Rectal smooth muscle tissue (tissue), 1 donor: ENCODE data around the gene GUCY2F.

Experiments
- H3K27ac ChIP-seq: one replicate; pipeline ENCODE4 v1.7.0; 2013; ENCODE audit warnings: low read depth, low read length, inconsistent platforms
- H3K27me3 ChIP-seq: one replicate; pipeline ENCODE4 v1.7.0; 2013; ENCODE audit warnings: low read length; ENCODE audit not compliant: control insufficient read depth, insufficient read depth
- H3K36me3 ChIP-seq: one replicate; pipeline ENCODE4 v1.7.0; 2013; ENCODE audit warnings: low read length; ENCODE audit not compliant: control insufficient read depth, insufficient read depth
- H3K4me1 ChIP-seq: one replicate; pipeline ENCODE4 v1.7.0; 2013; ENCODE audit warnings: low read length; ENCODE audit not compliant: control insufficient read depth, insufficient read depth
- H3K4me3 ChIP-seq: one replicate; pipeline ENCODE4 v1.7.0; 2013; ENCODE audit warnings: low read length
- H3K9ac ChIP-seq: one replicate; pipeline ENCODE4 v1.7.0; 2013; ENCODE audit warnings: low read length

GUCY2F gene

DNA sequence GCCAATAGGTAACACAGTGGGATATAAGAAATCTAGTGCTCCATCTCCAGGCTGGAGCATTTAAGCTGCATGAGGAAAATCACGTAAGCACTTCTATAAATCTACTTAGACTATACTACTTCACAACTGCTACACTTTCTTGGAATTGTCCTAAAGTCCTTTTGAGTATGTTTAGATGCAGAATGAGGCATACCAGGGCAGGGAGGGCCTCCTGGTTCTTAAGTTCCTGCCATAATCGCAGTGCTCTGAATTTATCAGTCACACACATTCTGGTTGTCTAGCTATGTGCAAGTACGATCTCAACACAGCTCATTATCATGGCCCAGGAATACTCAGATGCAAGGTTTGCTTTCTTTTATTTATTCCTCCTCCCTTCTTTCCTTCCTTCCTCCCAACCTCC is 130.3 kb downstream of the GUCY2F start:
- Histone ChIP-seq H3K9ac (no peak overlapping the region), H3K27ac (no peak overlapping the region), H3K27me3 (no peaks in the 10 kb centered on the region), H3K36me3 (no peaks in the 10 kb centered on the region), H3K4me1 (no peaks in the 10 kb centered on the region), H3K4me3 (no peak overlapping the region)

DNA sequence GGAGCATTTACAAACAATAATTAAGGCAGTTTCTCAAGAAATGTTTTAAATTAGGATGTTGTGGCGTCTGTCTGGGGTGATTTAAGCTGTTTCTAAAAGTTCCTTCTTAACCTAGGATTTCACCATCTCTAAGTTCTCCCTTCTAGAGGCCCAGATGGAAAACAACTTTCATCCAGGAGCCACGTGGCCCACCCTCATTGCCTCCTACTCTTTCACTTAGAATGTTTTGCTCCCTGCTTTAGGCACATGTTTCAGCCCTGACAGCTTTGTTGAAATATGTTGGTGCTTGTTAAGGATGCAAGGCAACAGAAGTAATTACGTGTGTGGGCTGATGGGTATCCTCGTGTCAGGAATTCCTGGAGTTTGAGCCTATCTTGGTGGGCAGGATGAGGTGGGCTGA is 131.3 kb downstream of the GUCY2F start:
- Histone ChIP-seq H3K9ac (no peak overlapping the region), H3K27me3 (no peaks in the 10 kb centered on the region), H3K4me3 (no peak overlapping the region), H3K4me1 (no peaks in the 10 kb centered on the region), H3K27ac (no peak overlapping the region), H3K36me3 (no peaks in the 10 kb centered on the region)

GRCh38 chrX:109350051-109350450 is 131.8 kb downstream of the GUCY2F start:
- no peak overlapping the region for H3K9ac ChIP-seq
- H3K36me3 ChIP-seq = no peaks in the 10 kb centered on the region
- no peak overlapping the region for H3K4me3 ChIP-seq
- no peaks in the 10 kb centered on the region for H3K4me1 ChIP-seq
- H3K27me3 ChIP-seq = no peaks in the 10 kb centered on the region
- H3K27ac ChIP-seq = no peak overlapping the region

GRCh38 chrX:109347632-109348031 is 134.3 kb downstream of the GUCY2F start:
- no peaks in the 10 kb centered on the region for H3K4me1 ChIP-seq
- no peaks in the 10 kb centered on the region for H3K27me3 ChIP-seq
- no peak overlapping the region for H3K27ac ChIP-seq
- H3K9ac ChIP-seq = no peak overlapping the region
- H3K4me3 ChIP-seq = no peak overlapping the region
- no peaks in the 10 kb centered on the region for H3K36me3 ChIP-seq

DNA sequence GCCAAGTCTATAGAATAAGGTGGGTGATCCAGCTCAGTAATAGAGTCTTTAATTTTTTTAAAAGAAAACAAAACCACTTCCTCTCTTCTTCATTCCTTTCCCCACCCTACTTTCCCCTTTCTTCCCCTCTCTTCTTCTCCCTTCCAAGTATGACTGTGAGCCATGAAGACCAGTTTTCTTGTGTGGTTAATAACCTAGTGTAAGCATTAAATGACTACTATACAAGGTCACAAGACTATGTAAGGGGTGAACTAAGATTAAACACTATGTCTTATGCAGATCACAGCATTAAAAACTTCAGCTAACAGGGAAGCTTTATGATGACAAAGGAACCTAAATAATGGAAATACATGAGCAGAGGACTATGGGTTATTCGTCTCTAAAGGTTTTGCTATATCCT is 135.4 kb downstream of the GUCY2F start:
- no peaks in the 10 kb centered on the region for H3K36me3 ChIP-seq
- no peak overlapping the region for H3K4me3 ChIP-seq
- no peak overlapping the region for H3K9ac ChIP-seq
- H3K27ac ChIP-seq = no peak overlapping the region
- no peaks in the 10 kb centered on the region for H3K4me1 ChIP-seq
- H3K27me3 ChIP-seq = no peaks in the 10 kb centered on the region

GRCh38 chrX:109345856-109346255 is 136.0 kb downstream of the GUCY2F start:
- H3K27me3 ChIP-seq = no peaks in the 10 kb centered on the region
- no peaks in the 10 kb centered on the region for H3K4me1 ChIP-seq
- H3K36me3 ChIP-seq = no peaks in the 10 kb centered on the region
- H3K27ac ChIP-seq = no peak overlapping the region
- no peak overlapping the region for H3K4me3 ChIP-seq
- H3K9ac ChIP-seq = no peak overlapping the region

DNA sequence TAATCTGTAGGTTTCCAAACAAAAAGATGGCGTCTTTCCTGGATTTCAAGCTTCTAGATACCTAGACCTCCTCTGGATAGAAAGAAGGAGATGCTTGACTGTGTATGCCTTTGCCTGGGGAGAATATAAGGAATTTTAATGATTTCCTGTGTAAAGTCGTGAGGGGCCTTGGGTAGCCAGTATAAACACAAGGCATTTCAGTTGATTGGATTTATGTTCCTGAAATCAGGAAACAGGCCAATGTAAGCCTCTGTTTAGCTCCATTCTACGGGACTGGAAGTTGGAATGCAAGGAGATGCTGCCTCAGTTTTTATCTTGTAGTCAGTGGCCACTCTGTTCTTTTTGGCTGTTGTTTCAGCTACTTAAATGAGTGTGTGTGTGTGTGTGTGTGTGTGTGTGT is 137.2 kb downstream of the GUCY2F start:
- Histone ChIP-seq H3K4me1 (no peaks in the 10 kb centered on the region), H3K27me3 (no peaks in the 10 kb centered on the region), H3K9ac (no peak overlapping the region), H3K36me3 (no peaks in the 10 kb centered on the region), H3K4me3 (no peak overlapping the region), H3K27ac (no peak overlapping the region)

GRCh38 chrX:109344101-109344500 is 137.8 kb downstream of the GUCY2F start:
- Histone ChIP-seq H3K4me1 (no peaks in the 10 kb centered on the region), H3K4me3 (no peak overlapping the region), H3K27ac (no peak overlapping the region), H3K9ac (no peak overlapping the region), H3K27me3 (no peaks in the 10 kb centered on the region), H3K36me3 (no peaks in the 10 kb centered on the region)

DNA sequence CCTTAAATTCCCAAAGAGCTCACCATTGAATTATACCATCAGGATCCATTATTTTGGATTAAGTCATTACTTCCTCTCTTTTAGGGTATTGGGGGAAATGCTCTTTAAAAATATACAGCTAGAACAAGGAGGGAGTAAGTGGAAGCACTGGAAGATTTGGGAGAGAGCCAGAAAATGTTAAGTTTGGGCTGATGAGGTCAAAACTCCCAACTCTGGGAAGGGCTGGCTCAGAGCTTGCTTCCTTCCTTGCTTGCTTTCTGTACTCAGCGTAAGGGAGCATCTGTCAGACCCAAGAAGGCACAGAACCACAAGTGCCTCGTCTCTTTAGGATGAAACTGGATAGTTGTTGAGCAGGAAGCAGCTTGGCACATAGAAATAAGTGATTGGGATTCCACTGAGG is 138.2 kb downstream of the GUCY2F start:
- H3K4me1 ChIP-seq = no peaks in the 10 kb centered on the region
- no peaks in the 10 kb centered on the region for H3K27me3 ChIP-seq
- no peaks in the 10 kb centered on the region for H3K36me3 ChIP-seq
- no peak overlapping the region for H3K27ac ChIP-seq
- H3K4me3 ChIP-seq = no peak overlapping the region
- no peak overlapping the region for H3K9ac ChIP-seq

DNA sequence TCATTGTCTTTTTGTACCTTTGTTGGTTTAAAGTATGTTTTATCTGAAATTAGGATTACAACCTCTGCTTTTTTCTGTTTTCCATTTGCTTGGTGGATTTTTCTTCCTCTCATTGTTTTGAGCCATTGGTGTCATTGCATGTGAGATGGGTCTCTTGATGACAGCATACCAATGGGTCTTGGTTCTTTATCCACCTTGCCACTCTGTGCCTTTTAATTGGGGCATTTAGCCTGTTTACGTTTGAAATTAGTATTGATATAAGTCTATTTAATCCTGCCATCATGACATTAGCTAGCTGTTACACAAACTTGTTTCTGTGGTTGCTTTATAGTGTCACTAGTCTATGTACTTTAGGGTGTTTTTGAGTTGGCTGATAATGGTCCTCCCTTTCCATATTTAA is 145.7 kb downstream of the GUCY2F start:
- no peak overlapping the region for H3K27ac ChIP-seq
- H3K27me3 ChIP-seq = no peaks in the 10 kb centered on the region
- no peaks in the 10 kb centered on the region for H3K4me1 ChIP-seq
- H3K36me3 ChIP-seq = no peaks in the 10 kb centered on the region
- no peak overlapping the region for H3K9ac ChIP-seq
- no peak overlapping the region for H3K4me3 ChIP-seq

DNA sequence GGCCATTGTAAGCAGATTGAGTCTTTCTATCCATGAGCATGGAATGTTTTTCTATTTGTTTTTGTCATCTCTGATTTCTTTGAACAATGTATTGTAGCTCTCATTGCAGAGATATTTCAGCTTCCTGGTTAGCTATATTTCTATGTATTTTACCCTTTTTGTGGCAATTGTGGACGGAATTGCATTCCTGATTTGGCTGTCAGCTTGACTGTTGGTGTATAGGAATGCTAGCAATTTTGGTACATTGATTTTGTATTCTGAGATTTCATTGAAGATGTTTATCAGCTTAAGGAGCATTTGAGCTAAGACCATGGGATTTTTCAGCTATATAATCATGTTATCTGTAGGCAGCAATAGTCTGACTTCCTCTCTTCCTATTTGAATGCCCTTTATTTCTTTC is 154.6 kb downstream of the GUCY2F start:
- no peaks in the 10 kb centered on the region for H3K4me1 ChIP-seq
- no peak overlapping the region for H3K4me3 ChIP-seq
- H3K9ac ChIP-seq = no peak overlapping the region
- H3K27ac ChIP-seq = no peak overlapping the region
- H3K27me3 ChIP-seq = no peaks in the 10 kb centered on the region
- no peaks in the 10 kb centered on the region for H3K36me3 ChIP-seq
